CD4-positive, alpha-beta T cell treated with Interleukin-17A for 4 hours (primary cell): ENCODE data around the gene DDX24.

Source experiments
- DNase-seq: peaks from one replicate; pipeline ENCODE4 v3.0.0-alpha.2; 2020; ENCODE audit warnings: mixed read lengths

Gene DDX24

DNA sequence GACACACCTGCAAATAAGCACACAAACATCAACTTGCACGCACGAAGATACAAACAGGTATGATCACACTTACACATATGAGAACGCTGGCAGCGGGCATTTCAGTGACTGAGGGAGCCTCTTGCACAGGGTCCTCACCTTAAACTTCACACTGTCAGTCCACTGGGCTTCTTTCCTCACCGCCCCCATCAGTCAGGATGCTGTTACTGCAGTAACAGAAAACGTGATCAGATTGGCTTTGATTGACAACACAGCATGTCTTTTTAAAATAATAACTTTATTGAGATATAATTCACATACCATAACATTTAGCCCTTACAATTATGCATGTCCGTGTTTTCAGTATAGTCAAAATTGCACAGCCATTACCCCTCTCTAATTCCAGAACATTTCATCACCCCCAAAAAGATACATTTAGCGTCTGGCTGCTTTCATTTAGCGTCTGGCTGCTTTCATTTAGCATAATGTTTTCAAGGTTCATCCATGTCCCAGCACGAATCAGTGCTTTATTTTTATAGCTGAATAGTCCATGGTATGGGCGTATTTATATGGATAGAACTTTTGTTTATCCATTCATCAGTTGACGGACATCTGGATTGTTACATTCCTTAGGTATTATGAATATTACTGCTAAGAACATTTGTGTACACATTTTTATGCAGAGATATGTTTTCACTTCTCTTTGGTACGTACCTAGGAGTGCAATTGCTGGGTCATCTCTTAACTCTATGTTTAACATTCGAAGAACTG lies 75.5 kb downstream of the DDX24 start:
- DNase-seq, result peak; percentile 30

DNA sequence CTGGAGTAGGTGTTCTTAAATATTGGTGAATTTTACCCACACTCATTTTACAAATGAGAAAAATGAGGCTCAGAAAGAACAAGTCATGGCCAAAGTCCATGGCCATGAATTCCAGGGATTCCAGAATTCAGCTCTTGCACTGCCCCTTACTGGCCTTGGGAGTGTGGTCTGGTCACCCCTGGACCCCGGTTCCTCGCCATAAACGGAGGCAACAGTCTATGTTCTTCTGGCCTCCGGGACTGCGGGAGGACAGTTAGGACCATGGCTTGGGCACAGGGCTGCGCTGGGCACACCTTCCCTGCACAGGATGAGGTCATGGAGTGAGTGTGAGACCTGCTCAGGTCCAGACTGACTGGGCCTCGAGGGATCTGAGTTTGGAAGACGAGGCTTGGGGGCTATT lies 77.0 kb downstream of the DDX24 start:
- DNase-seq, result no peak

DNA sequence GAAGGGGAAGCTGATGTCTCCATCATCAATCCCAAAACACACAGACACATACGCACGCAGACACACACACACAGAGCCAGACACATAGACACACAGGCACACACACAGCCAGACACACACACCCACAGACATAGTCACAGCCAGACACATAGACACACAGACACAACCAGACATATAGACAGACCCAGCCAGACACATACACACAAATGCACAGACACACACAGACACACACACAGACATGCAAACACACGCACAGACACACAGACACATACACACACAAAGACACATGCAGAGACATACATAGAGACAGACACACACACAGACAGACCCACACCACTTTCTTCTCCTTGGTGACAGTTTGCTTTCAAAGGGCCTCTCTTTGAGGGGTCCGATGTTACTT lies 77.6 kb downstream of the DDX24 start:
- DNase-seq, result no peak

DNA sequence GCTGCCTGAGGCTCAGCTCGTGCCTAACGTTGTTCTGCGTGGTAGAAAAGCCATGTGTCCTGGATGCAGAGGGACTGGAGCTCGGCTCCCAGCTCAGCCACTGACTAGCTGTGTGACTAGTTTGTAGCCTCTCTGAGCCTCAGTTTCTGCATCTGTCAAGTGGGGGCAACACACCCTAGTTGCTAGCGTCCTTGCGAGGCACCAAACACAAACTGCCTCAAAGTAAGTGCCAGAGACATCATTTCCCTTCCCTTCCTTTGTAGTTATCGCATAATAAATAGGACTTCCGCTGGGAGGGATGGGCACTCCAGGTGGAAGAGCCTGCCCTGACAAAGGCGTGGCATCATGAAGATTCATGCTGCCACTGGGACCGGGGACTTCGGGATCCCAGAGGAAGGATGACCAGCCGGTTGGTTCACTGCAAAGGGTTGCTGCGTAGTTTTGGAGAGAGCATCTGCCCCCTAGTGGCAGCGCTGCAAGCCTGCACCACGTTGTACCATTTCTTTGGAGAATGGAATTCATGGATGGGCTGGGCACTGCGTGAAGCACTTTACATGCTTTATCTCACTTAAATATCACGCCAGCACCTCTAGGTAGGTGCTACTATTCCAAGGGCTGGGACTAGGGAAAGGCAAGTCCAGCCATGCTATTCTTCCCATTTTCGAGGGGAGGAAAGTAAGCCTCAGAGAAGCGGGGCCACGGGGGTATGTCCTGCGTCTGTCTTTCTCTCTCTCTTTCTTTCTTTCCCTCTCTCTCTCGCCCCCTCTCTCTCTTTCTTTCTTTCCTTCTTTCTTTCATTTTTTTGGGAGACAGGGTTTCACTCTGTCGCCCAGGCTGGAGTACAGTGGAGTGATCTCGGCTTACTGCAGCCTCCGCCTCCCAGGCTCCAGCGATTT lies 79.3 kb downstream of the DDX24 start:
- peak; percentile 72 for DNase-seq

DNA sequence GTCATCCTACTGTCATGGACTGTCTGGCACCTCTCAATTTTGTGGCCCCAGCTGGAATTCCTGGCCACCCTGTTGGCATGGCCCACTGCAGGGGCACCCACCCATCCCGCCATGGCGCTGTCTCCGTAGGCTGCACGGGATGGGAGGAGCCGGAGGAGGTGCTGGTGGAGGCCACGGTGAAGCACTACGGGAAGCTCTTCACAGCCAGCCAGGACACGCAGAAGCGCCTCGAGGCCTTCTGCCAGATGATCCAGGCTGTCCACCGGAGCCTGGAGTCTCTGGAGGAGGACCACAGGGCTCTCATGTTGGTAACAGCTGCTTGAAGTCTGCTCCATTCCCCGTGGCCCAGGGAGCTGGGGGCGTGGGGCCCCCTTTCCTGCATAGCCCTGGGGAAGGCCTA lies 80.0 kb downstream of the DDX24 start:
- DNase-seq, result no peak

DNA sequence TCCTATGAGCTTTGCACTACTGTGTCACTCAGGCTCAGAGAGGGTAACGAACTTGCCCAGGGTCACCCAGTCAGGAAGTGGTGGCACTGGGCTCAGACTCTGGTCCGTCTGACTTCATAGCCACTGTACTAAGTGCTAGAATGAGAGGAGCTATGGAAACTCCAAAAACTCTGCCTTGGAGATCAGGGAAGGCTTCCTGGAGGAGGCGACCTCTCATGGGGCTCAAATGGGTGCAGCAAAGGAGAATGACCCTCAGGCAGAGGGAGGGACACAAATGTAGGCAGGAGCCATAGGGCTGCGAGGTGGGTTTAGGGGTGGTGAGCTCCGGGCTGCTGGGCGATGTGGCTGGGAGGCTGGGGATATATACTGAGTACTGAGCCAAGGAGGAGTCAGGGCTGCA lies 80.7 kb downstream of the DDX24 start:
- no peak for DNase-seq

DNA sequence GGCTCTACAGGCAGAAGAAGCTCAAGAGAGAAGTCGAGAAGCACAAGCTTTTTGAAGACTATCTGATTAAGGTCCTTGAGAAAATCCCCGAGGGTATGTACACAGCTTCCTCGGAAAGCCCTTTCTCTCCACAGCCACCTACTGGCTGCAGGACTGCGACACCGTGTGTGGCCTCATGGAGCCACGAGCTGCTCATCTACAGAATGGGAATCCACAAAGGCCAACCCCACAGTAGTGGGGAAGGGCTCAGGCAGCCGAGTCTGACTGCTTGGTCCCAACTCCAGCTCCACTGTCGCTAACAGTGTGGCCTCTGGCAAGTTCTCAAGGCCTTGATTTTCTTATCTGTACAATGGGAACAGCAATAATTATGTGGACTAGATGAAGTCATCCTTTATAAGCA lies 81.4 kb downstream of the DDX24 start:
- no peak for DNase-seq

DNA sequence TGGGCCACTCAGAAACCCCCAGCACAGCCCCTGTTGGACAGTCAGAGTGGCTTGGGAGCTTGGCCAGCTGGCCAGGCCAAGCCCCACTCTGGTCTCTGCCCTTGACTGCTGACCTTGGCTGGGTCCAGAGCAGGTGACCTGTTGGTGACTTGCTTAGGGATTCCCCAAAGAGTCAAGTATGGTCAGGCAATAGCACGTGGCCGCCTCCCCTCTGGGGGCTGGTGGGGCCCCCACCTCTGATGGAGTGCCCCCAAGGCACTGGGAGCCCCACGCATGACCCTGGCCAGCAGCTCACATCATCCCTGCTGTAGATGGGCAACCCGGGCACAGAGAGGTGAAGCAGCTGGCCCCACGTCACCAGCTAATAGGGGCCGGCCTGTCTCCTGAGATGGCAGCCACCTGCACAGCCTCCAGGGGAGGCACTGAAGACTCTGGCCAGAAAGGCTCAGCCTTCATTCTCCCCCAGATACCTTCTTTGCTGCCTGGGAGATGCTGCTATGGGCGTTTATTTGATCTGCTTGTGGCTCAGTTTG lies 82.1 kb downstream of the DDX24 start:
- DNase-seq, result no peak
